PC-9 (cell line): Measurements from ENCODE around the gene ACSL1. TPM values are rescaled to one million over a fixed set of nuclear protein-coding genes. Genes with fewer than 3 reads are reported as not detected.

ENCODE experiments used
- BruUV-seq: library from RNA; stranded (reverse); fragments of 400-500 nt; replicated peaks from 2 replicates; lab custom pipeline; 2021; lab: Mats Ljungman, UMichigan
- CTCF ChIA-PET: fragments of 300-600 bp; sonication (Branson Sonifier 250); formaldehyde crosslinking; loops from one replicate; lab custom pipeline; 2022; ENCODE audit warnings: antibody characterized with exemption; lab: Charles Lee
- POLR2A ChIA-PET: fragments of 300-600 bp; sonication (Branson Sonifier 250); formaldehyde crosslinking; loops from one replicate; lab custom pipeline; 2022; ENCODE audit warnings: antibody characterized with exemption; ENCODE audit not compliant: unreplicated experiment; lab: Charles Lee
- DNase-seq, 2 experiments: peaks; one replicate each; pipeline versions ENCODE4 v3.0.0 to v3.0.0-alpha.2; 2015 to 2022; ENCODE audit warnings: mixed read lengths in 1 of 2
- H2AFZ ChIP-seq: fragments of 200-600 bp; sonication (generic); 2 replicates; pipeline ENCODE4 v1.8.1; 2017; ENCODE audit warnings: antibody characterized with exemption
- H3F3A ChIP-seq: fragments of 200-600 bp; sonication (generic); 2 replicates; pipeline ENCODE4 v1.8.1; 2017; ENCODE audit warnings: antibody characterized with exemption, mild to moderate bottlenecking, low read depth; ENCODE audit not compliant: insufficient read depth
- H3K27ac ChIP-seq: fragments of 200-600 bp; sonication (generic); 2 replicates; pipeline ENCODE4 v1.6.1; 2016; ENCODE audit warnings: mixed run types
- H3K27me3 ChIP-seq: fragments of 200-600 bp; sonication (generic); 2 replicates; pipeline ENCODE4 v1.6.1; 2016; ENCODE audit warnings: low read depth, mixed run types; ENCODE audit not compliant: insufficient read depth
- H3K36me3 ChIP-seq: fragments of 200-600 bp; sonication (generic); 2 replicates; pipeline ENCODE4 v1.6.1; 2016; ENCODE audit warnings: low read depth, mixed run types
- H3K4me1 ChIP-seq: fragments of 200-600 bp; sonication (generic); replicated peaks from 2 replicates; pipeline ENCODE4 v1.6.1; 2016; ENCODE audit warnings: mixed run types; ENCODE audit not compliant: insufficient read depth
- H3K4me2 ChIP-seq: fragments of 200-600 bp; sonication (generic); 2 replicates; pipeline ENCODE4 v1.6.1; 2017; ENCODE audit warnings: mixed run types
- H3K4me3 ChIP-seq: fragments of 200-600 bp; sonication (generic); 2 replicates; pipeline ENCODE4 v1.6.1; 2016; ENCODE audit warnings: mixed run types
- H3K79me2 ChIP-seq: fragments of 200-600 bp; sonication (generic); 2 replicates; pipeline ENCODE4 v1.6.1; 2017; ENCODE audit warnings: low read depth, mixed run types
- H3K9me2 ChIP-seq: fragments of 200-600 bp; sonication (generic); 2 replicates; pipeline ENCODE4 v1.8.1; 2017; ENCODE audit warnings: mild to moderate bottlenecking; ENCODE audit not compliant: insufficient read depth
- H3K9me3 ChIP-seq: fragments of 200-600 bp; sonication (generic); 2 replicates; pipeline ENCODE4 v1.8.1; 2016; ENCODE audit warnings: low read depth; ENCODE audit not compliant: insufficient read depth
- H4K20me1 ChIP-seq: fragments of 200-600 bp; sonication (generic); 2 replicates; pipeline ENCODE4 v1.8.1; 2017; ENCODE audit not compliant: insufficient read depth
- CTCF ChIP-seq: fragments of 200-600 bp; sonication (generic); conservative IDR thresholded peaks from 2 replicates; pipeline ENCODE4 v1.6.1; 2017; ENCODE audit warnings: mixed run types, antibody characterized with exemption, mild to moderate bottlenecking, moderate library complexity
- EZH2 ChIP-seq: fragments of 200-600 bp; sonication (generic); IDR thresholded peaks from 2 replicates; pipeline ENCODE4 v1.8.0; 2017; ENCODE audit warnings: antibody characterized with exemption, low read depth
- intact Hi-C: fragments of 100-400 bp; cut with micrococcal nuclease; formaldehyde crosslinking; loops from one replicate; pipeline ENCODE4 v1.10.0; 2022; ENCODE audit not compliant: unreplicated experiment
- total RNA-seq: library from RNA; stranded (reverse); gene quantifications from 2 replicates; pipeline ENCODE4 v1.2.3, GENCODE V29; 2021

Gene ACSL1
- total RNA-seq, 1 experiment from 2014 or later = 96.6 TPM

DNA sequence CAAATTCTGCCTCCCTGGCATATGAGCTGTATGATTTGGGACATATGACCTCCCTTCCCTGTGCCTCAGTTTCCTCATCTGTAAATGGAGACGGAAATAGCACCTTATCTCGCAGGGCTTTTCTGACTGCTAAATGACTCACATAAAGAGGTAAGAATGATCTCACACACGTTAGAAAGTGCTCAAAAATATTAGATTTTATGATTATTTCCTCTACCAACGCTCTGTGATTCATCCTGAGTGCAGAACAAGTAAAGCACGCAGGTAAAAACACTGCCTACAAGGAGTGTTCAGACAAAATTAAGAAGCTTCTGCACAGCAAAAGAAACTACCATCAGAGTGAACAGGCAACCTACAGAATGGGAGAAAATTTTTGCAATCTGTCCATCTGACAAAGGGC is 21.1 kb downstream of the ACSL1 start:
- intact Hi-C loops = no loop called here
- no peaks in the 10 kb centered on the region for H3K9me2 ChIP-seq
- ChIA-PET POLR2A (no interaction called here), CTCF (no interaction called here)
- TF ChIP-seq CTCF (no peak), EZH2 (no peak)
- peaks cover 51% of the 10 kb centered on the region for H3K4me1 ChIP-seq
- peaks cover 34% of the 10 kb centered on the region for H3K79me2 ChIP-seq
- H2AFZ ChIP-seq = no peak overlapping the region
- no peaks in the 10 kb centered on the region for H3K36me3 ChIP-seq
- H3K27me3 ChIP-seq = no peaks in the 10 kb centered on the region
- 0 out of 2 replicates have a peak overlapping the region, but pooled peaks have one; percentile 64 for H3K4me2 ChIP-seq
- H4K20me1 ChIP-seq = no peaks in the 10 kb centered on the region
- H3F3A ChIP-seq = peaks cover 5% of the 10 kb centered on the region; the same call in 1 of the 2 replicates
- no TSS peak for BruUV-seq
- no peaks in the 10 kb centered on the region for H3K9me3 ChIP-seq
- DNase-seq = no peak
- H3K27ac ChIP-seq = no peak overlapping the region
- no peak overlapping the region for H3K4me3 ChIP-seq

DNA sequence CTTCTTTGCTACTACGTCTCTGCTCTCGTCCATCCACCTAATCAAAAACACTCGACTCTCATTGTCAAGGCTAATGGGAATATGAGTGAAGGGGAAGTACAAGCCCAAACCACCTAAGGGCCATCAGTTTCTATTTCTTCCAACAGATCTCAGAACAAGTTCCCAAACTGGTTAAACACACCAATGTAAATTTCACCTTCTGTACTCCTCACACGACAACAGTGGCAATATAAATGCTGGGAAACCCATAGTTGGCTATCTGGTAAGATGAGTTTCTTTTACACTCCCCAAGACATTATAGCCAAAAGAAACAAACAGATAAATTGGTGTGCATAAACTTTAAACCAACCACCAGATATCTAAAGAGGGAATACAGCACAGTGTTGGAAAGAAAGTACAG is 21.9 kb downstream of the ACSL1 start:
- Histone ChIP-seq H3K9me3 (no peaks in the 10 kb centered on the region), H3K4me1 (peaks cover 49% of the 10 kb centered on the region), H3K79me2 (peaks cover 30% of the 10 kb centered on the region), H3F3A (peaks cover 5% of the 10 kb centered on the region; the same call in 1 of the 2 replicates), H2AFZ (no peak overlapping the region), H3K4me2 (peak overlapping the region; percentile 13; the same call in 1 of the 2 replicates), H3K4me3 (no peak overlapping the region), H3K27ac (no peak overlapping the region), H3K9me2 (no peaks in the 10 kb centered on the region), H3K36me3 (no peaks in the 10 kb centered on the region), H4K20me1 (no peaks in the 10 kb centered on the region), H3K27me3 (no peaks in the 10 kb centered on the region)
- ChIA-PET POLR2A (no interaction called here), CTCF (no interaction called here)
- DNase-seq = no peak
- BruUV-seq = no TSS peak
- intact Hi-C loops = no loop called here
- TF ChIP-seq CTCF (no peak), EZH2 (no peak)

- H3K4me2 ChIP-seq = no peak overlapping the region
- H2AFZ ChIP-seq = no peak overlapping the region
- no TSS peak for BruUV-seq
- H4K20me1 ChIP-seq = no peaks in the 10 kb centered on the region
- ChIA-PET CTCF (no interaction called here), POLR2A (no interaction called here)
- no peaks in the 10 kb centered on the region for H3K27me3 ChIP-seq
- intact Hi-C loops = no loop called here
- no peak overlapping the region for H3K27ac ChIP-seq
- TF ChIP-seq CTCF (no peak), EZH2 (no peak)
- no peak overlapping the region for H3K4me3 ChIP-seq
- H3K79me2 ChIP-seq = peaks cover 30% of the 10 kb centered on the region
- no peaks in the 10 kb centered on the region for H3K9me2 ChIP-seq
- no peaks in the 10 kb centered on the region for H3K36me3 ChIP-seq
- H3F3A ChIP-seq = peaks cover 5% of the 10 kb centered on the region; the same call in 1 of the 2 replicates
- DNase-seq = no peak
- H3K4me1 ChIP-seq = peaks cover 42% of the 10 kb centered on the region
- no peaks in the 10 kb centered on the region for H3K9me3 ChIP-seq
These were observed 22.6 kb downstream of the ACSL1 start for GRCh38 chr4:184803133-184803532.
